ENCODE measurements around the gene RNF144B.
"Not testable (repeated sequence)": the region's sequence is repeated elsewhere in the genome, so short reads cannot be mapped to it uniquely, and the experiment has no call there.

DNA sequence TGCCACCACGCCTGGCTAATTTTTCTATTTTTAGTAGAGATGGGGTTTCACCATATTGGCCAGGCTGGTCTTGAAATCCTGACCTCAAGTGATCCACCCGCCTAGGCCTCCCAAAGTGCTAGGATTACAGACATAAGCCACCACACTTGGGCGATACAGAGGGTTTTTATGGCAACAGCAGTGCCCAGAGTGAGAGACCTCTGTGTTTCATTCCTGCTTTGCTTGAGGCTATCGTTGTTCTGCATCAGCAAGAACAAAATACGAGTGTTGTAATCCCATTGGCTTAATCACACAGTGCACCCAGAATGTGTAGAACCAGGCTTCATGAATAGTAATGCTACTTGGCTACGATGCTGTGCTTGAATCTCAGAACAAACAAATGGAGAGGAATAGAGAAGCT, 70.9 kb downstream of the RNF144B start:
- TF ChIP-seq, protein P1, sequence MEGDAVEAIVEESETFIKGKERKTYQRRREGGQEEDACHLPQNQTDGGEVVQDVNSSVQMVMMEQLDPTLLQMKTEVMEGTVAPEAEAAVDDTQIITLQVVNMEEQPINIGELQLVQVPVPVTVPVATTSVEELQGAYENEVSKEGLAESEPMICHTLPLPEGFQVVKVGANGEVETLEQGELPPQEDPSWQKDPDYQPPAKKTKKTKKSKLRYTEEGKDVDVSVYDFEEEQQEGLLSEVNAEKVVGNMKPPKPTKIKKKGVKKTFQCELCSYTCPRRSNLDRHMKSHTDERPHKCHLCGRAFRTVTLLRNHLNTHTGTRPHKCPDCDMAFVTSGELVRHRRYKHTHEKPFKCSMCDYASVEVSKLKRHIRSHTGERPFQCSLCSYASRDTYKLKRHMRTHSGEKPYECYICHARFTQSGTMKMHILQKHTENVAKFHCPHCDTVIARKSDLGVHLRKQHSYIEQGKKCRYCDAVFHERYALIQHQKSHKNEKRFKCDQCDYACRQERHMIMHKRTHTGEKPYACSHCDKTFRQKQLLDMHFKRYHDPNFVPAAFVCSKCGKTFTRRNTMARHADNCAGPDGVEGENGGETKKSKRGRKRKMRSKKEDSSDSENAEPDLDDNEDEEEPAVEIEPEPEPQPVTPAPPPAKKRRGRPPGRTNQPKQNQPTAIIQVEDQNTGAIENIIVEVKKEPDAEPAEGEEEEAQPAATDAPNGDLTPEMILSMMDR (IDR thresholded peaks at IDR 0.05), result not testable (repeated sequence)
- TF ChIP-seq POLR2A (IDR thresholded peaks at IDR 0.05), result not testable (repeated sequence)
